Adrenal gland (tissue), 5 donors: Measurements from ENCODE around the gene TNRC6B.

ENCODE experiments used
- CTCF ChIP-seq, 6 experiments: fragments of 450-650 bp in 4 of 6; fragments of 200-600 bp in 2 of 6; sonication (generic) in 1 of 6; IDR thresholded peaks; 1 replicate in 5 of 6; 2 replicates in 1 of 6; pipeline versions ENCODE4 v1.5.1 to v1.8.0; 2016 to 2021; ENCODE audit warnings: antibody characterized with exemption in 6 of 6, mild to moderate bottlenecking in 2 of 6, moderate library complexity in 1 of 6
- POLR2A ChIP-seq, 2 donors: fragments of 450-650 bp; IDR thresholded peaks; one replicate each; pipeline ENCODE4 v1.6.1; 2017; ENCODE audit warnings: antibody characterized with exemption in 2 of 2, mild to moderate bottlenecking in 2 of 2, moderate library complexity in 1 of 2
- donor health status: DM: no; HTN: no; CAD: no.

DNA sequence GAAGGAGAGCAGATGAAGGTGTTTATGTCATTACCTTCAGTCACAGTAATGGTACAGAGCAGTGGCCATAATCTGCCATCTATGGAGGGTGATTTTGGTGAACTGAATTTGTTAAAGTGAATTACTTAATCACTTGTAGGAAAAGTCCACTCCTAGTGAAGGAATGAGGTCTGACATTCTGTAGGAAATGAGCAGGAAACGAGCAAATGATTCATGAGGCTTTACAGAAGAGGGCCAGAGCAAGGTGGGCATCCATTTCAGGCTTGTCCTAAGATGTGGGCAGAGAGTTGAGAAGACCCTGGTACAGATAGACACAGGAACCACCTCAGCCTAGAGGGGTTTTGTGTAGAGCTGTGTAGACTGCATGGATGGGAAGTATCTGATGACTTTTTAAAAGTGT lies 186.7 kb downstream of the TNRC6B start:
- TF ChIP-seq CTCF (IDR thresholded peaks at IDR 0.05) (no peak), POLR2A (IDR thresholded peaks at IDR 0.05) (no peak)
